ENCODE results near the gene ZNF304.
A peak's percentile ranks its signal among the peaks of the same experiment; 100 is the strongest.

GRCh38 chr19:57362997-57363687 lies 12.1 kb downstream of the ZNF304 start, which contains the start of the genes TRAPPC2B and ZNF547:
- TF ChIP-seq, protein P1, sequence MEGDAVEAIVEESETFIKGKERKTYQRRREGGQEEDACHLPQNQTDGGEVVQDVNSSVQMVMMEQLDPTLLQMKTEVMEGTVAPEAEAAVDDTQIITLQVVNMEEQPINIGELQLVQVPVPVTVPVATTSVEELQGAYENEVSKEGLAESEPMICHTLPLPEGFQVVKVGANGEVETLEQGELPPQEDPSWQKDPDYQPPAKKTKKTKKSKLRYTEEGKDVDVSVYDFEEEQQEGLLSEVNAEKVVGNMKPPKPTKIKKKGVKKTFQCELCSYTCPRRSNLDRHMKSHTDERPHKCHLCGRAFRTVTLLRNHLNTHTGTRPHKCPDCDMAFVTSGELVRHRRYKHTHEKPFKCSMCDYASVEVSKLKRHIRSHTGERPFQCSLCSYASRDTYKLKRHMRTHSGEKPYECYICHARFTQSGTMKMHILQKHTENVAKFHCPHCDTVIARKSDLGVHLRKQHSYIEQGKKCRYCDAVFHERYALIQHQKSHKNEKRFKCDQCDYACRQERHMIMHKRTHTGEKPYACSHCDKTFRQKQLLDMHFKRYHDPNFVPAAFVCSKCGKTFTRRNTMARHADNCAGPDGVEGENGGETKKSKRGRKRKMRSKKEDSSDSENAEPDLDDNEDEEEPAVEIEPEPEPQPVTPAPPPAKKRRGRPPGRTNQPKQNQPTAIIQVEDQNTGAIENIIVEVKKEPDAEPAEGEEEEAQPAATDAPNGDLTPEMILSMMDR (conservative IDR thresholded peaks at IDR 0.05; ENCODE audit: low read depth, low read length): no peak
- TF ChIP-seq POLR2A (IDR thresholded peaks at IDR 0.05; ENCODE audit: low read depth, low read length): peak; percentile 88
- TF ChIP-seq, protein P2, sequence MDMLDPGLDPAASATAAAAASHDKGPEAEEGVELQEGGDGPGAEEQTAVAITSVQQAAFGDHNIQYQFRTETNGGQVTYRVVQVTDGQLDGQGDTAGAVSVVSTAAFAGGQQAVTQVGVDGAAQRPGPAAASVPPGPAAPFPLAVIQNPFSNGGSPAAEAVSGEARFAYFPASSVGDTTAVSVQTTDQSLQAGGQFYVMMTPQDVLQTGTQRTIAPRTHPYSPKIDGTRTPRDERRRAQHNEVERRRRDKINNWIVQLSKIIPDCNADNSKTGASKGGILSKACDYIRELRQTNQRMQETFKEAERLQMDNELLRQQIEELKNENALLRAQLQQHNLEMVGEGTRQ (IDR thresholded peaks at IDR 0.05; ENCODE audit: low read depth, low read length): peak; percentile 34
- TF ChIP-seq CHD1 (IDR thresholded peaks at IDR 0.05; ENCODE audit: low read depth, low read length): no peak
- TF ChIP-seq MAZ (IDR thresholded peaks at IDR 0.05; ENCODE audit: borderline replicate concordance, low read depth, low read length): peak; percentile 37; the same call in 1 of the 2 replicates
- TF ChIP-seq BHLHE40 (IDR thresholded peaks at IDR 0.05; ENCODE audit: low read depth, low read length): peak; percentile 50; the same call in 1 of the 2 replicates
- no peak for TF ChIP-seq MAFK (IDR thresholded peaks at IDR 0.05; ENCODE audit: low read depth, low read length)
- no peak; the same call in 1 of the 2 replicates for TF ChIP-seq MXI1 (IDR thresholded peaks at IDR 0.05; ENCODE audit: borderline replicate concordance, low read depth, low read length)
- no peak for TF ChIP-seq RCOR1 (IDR thresholded peaks at IDR 0.05; ENCODE audit: insufficient replicate concordance, low read length)
- TF ChIP-seq RAD21 (IDR thresholded peaks at IDR 0.05; ENCODE audit: low read length): no peak
- TF ChIP-seq CEBPB (IDR thresholded peaks at IDR 0.05; ENCODE audit: low read depth, low read length): peak; percentile 93

Data from IMR-90 (cell line).